Measurements from ENCODE around the gene OLIG3. TPM values are rescaled to one million over a fixed set of nuclear protein-coding genes. Genes with fewer than 3 reads are reported as not detected.

The OLIG3 gene
- total RNA-seq, 5 donors from 2014 or later (not counting 1 experiment from before 2014, with no cell fraction given): not detected

DNA sequence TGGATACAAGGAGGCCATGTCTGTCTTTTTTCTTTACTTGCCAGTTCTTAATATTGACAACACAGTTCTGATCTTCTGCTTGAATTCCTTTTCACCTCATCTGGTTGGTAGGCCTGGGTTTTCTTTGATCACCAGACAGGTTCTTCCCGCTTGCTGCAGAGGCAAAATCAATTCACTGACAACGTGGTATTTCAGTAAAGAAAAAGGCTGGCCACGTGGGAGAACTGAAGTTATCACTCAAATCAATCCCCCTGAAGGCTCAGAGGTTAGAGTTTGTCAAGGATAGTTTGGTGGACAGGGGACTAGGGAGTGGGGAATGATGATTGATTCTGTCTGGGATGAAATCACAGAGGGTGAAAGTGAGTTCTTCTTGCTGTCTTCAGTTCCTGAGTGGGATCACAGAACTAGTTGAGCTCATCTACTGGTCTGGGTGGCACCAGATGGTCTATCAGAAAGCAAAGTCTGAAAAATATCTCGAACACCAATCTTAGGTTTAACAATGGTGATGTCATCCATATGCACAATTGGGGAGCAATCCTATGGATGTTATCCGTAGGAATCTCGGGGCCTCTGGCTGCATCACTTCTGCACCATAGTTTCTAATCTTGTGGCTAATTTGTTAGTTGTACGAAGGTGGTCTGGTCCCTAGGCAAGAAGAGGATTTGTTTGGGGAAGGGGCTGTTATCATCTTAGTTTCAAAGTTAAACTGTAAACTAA is 37.3 kb upstream of the OLIG3 start:
- peaks cover 4 to 5% of the 10 kb centered on the region in 2 experiments for H3K4me1 ChIP-seq (ENCODE audit: control insufficient read depth in 1 of 2, extremely low read depth in 1 of 2, insufficient read depth in 2 of 2, low read length in 2 of 2)
- H3K9me3 ChIP-seq: no peaks in the 10 kb centered on the region
- no peaks in the 10 kb centered on the region for H3K36me3 ChIP-seq (ENCODE audit: control insufficient read depth in 2 of 2, extremely low read depth in 1 of 2, insufficient read depth in 1 of 2, low read length in 1 of 2)
- 69% methylated on average over 3 of the region's 7 CpGs for WGBS (ENCODE audit: insufficient coverage)
- no peak for DNase-seq
- peaks cover 11 to 21% of the 10 kb centered on the region in 2 donors for H3K27me3 Mint-ChIP-seq
- peaks cover 0 to 6% (median 2%) of the 10 kb centered on the region in 3 donors for H3K4me1 Mint-ChIP-seq
- H3K4me3 ChIP-seq (ENCODE audit: control insufficient read depth in 1 of 2, extremely low read depth in 1 of 2, low read length in 1 of 2): no peak overlapping the region
- H3K27me3 ChIP-seq (replicated peaks in 1 of 2; ENCODE audit: control insufficient read depth in 2 of 2, extremely low read depth in 1 of 2, insufficient read depth in 2 of 2, low read length in 1 of 2): no peaks in the 10 kb centered on the region
- peaks cover 0 to 1% (median under 1%) of the 10 kb centered on the region in 3 donors for H3K9me3 Mint-ChIP-seq
- CTCF ChIA-PET: interaction anchor here in 1 of 2 donors (0.7 to 1.1 kb wide), 3 partner anchors 43 to 461 kb away, joined by 3 to 4 read pairs (median 4); no protein-coding TSS in a partner anchor
- no peak overlapping the region for H3K27ac Mint-ChIP-seq
- ATAC-seq (replicated peaks in 1 of 4): no peak
- no peak overlapping the region for H3K4me3 Mint-ChIP-seq
- H3K36me3 Mint-ChIP-seq: peaks cover under 1% of the 10 kb centered on the region
- no peak overlapping the region for H3K27ac ChIP-seq (ENCODE audit: low read length)
- POLR2A ChIA-PET: no interaction called here

DNA sequence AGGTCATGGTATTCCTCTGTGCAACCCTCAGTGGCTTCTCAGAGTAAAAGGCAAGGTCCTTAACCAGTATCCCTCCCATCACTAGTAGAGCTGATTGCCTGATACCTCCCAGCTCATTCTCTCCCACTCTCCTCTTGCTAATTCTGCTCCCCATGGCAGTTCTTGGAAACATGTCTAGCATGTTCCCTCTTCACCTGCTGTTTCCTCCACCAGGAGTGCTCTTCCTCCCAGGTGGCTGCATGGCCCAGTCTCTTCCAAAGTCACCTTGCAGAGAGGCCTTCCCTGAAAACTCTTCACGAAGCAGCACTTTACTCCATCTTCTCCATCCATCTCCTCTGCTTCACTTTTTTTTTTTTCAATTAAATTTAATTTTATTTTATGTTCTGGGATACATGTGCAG is 36.2 kb upstream of the OLIG3 start:
- Histone ChIP-seq H3K27ac (ENCODE audit: low read length) (no peak overlapping the region), H3K36me3 (ENCODE audit: control insufficient read depth in 2 of 2, extremely low read depth in 1 of 2, insufficient read depth in 1 of 2, low read length in 1 of 2) (no peaks in the 10 kb centered on the region), H3K27me3 (replicated peaks in 1 of 2; ENCODE audit: control insufficient read depth in 2 of 2, extremely low read depth in 1 of 2, insufficient read depth in 2 of 2, low read length in 1 of 2) (no peaks in the 10 kb centered on the region), H3K4me1 (ENCODE audit: control insufficient read depth in 1 of 2, extremely low read depth in 1 of 2, insufficient read depth in 2 of 2, low read length in 2 of 2) (no peaks in the 10 kb centered on the region), H3K9me3 (no peaks in the 10 kb centered on the region), H3K4me3 (ENCODE audit: control insufficient read depth in 1 of 2, extremely low read depth in 1 of 2, low read length in 1 of 2) (no peak overlapping the region)
- H3K27ac Mint-ChIP-seq: no peak overlapping the region
- peaks cover 11 to 22% of the 10 kb centered on the region in 2 donors for H3K27me3 Mint-ChIP-seq
- POLR2A ChIA-PET: no interaction called here
- H3K4me3 Mint-ChIP-seq: no peak overlapping the region
- CTCF ChIA-PET: interaction anchor here (0.7 to 1.2 kb wide), 2 partner anchors 40 to 44 kb away, joined by 3 to 4 read pairs; no protein-coding TSS in a partner anchor
- ATAC-seq (replicated peaks in 1 of 4) (no peak), DNase-seq (no peak)
- H3K9me3 Mint-ChIP-seq: peaks cover 4 to 11% (median 4%) of the 10 kb centered on the region in 3 donors
- H3K36me3 Mint-ChIP-seq: peaks cover 3% of the 10 kb centered on the region
- peaks cover 0 to 6% (median 2%) of the 10 kb centered on the region in 3 donors for H3K4me1 Mint-ChIP-seq
- no CpG with 5 or more reads among the region's 1 CpG for WGBS (ENCODE audit: insufficient coverage)

DNA sequence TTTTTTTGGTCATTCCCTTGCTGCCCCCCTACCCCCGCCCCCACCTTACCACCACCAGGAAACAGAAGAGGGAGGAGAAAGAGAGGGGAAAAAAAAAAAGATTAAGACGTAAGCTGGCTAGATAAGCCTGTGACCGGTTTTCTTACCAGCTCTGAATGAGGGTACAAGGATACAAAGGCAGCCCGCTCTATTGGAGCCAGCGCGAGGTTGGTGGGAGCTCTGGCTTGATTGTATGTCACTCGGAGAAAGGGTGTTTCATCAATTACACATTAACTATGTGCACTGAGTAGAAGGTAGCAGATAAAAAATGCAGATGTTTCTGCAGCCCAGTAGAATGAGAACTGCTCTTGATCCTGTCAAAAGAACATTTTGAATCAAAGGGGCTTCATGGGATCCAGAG is 28.6 kb upstream of the OLIG3 start:
- peaks cover 3% of the 10 kb centered on the region for H3K36me3 Mint-ChIP-seq
- DNase-seq: no peak
- CTCF ChIA-PET: no interaction called here
- no peak for ATAC-seq (replicated peaks in 1 of 4)
- H3K4me1 Mint-ChIP-seq: peaks cover 0 to 8% (median 2%) of the 10 kb centered on the region in 3 donors
- H3K27me3 Mint-ChIP-seq: peaks cover 15 to 34% of the 10 kb centered on the region in 2 donors
- Histone ChIP-seq H3K27me3 (replicated peaks in 1 of 2; ENCODE audit: control insufficient read depth in 2 of 2, extremely low read depth in 1 of 2, insufficient read depth in 2 of 2, low read length in 1 of 2) (peaks cover 6 to 12% of the 10 kb centered on the region in 2 experiments), H3K4me3 (ENCODE audit: control insufficient read depth in 1 of 2, extremely low read depth in 1 of 2, low read length in 1 of 2) (no peak overlapping the region), H3K27ac (ENCODE audit: low read length) (no peak overlapping the region), H3K36me3 (ENCODE audit: control insufficient read depth in 2 of 2, extremely low read depth in 1 of 2, insufficient read depth in 1 of 2, low read length in 1 of 2) (no peaks in the 10 kb centered on the region), H3K9me3 (no peaks in the 10 kb centered on the region), H3K4me1 (ENCODE audit: control insufficient read depth in 1 of 2, extremely low read depth in 1 of 2, insufficient read depth in 2 of 2, low read length in 2 of 2) (no peaks in the 10 kb centered on the region)
- POLR2A ChIA-PET: interaction anchor here (0.7 kb wide), 2 partner anchors 139 to 180 kb away, joined by 5 to 7 read pairs; no protein-coding TSS in a partner anchor
- H3K9me3 Mint-ChIP-seq: peaks cover 4 to 15% (median 4%) of the 10 kb centered on the region in 3 donors
- no CpG with 5 or more reads among the region's 7 CpGs for WGBS (ENCODE audit: insufficient coverage)
- no peak overlapping the region for H3K27ac Mint-ChIP-seq
- H3K4me3 Mint-ChIP-seq: no peak overlapping the region

DNA sequence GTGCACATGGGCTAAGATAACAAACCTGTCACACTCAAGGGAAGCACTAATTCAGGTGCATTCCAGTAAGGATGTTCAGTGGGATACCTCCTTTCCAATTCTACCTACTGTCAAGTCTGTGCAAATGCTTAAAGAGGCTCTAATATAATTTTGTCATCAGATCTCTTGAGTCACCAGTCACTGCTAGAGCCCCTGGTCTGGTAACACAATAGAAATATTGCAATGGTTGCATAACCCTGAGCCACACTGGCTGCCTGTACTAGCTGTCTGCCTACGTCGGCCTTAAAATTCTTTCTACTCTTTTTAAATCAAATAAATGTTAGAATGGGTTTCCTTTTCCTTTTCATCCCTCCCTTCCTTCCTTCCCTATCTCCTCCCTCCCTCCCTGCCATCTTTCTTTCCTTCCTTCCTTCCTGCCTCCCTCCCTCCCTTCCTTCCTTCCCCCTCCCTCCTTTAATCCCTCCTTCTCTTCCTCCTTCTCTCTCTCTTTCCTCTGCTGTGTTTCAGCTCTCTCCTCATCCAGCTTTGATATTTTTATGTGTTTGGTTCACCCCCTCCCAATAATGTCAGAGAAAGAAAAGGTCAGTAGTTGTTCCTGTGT is 28.1 kb upstream of the OLIG3 start:
- H3K27me3 Mint-ChIP-seq: peaks cover 21 to 39% of the 10 kb centered on the region in 2 donors
- Histone ChIP-seq H3K27me3 (replicated peaks in 1 of 2; ENCODE audit: control insufficient read depth in 2 of 2, extremely low read depth in 1 of 2, insufficient read depth in 2 of 2, low read length in 1 of 2) (peaks cover 6 to 15% of the 10 kb centered on the region in 2 experiments), H3K36me3 (ENCODE audit: control insufficient read depth in 2 of 2, extremely low read depth in 1 of 2, insufficient read depth in 1 of 2, low read length in 1 of 2) (no peaks in the 10 kb centered on the region), H3K27ac (ENCODE audit: low read length) (no peak overlapping the region), H3K4me3 (ENCODE audit: control insufficient read depth in 1 of 2, extremely low read depth in 1 of 2, low read length in 1 of 2) (no peak overlapping the region), H3K9me3 (no peaks in the 10 kb centered on the region), H3K4me1 (ENCODE audit: control insufficient read depth in 1 of 2, extremely low read depth in 1 of 2, insufficient read depth in 2 of 2, low read length in 2 of 2) (no peaks in the 10 kb centered on the region)
- H3K4me1 Mint-ChIP-seq: peaks cover 2 to 8% (median 2%) of the 10 kb centered on the region in 3 donors
- H3K27ac Mint-ChIP-seq: no peak overlapping the region
- CTCF ChIA-PET: interaction anchor here in 1 of 2 donors (1.0 kb wide), 1 partner anchor 64 kb away, joined by 4 read pairs; no protein-coding TSS in a partner anchor
- H3K9me3 Mint-ChIP-seq: peaks cover 4 to 15% (median 4%) of the 10 kb centered on the region in 3 donors
- DNase-seq (no peak), ATAC-seq (replicated peaks in 1 of 4) (no peak)
- H3K4me3 Mint-ChIP-seq: no peak overlapping the region
- POLR2A ChIA-PET: interaction anchor here (0.7 kb wide), 2 partner anchors 139 to 180 kb away, joined by 5 to 7 read pairs; no protein-coding TSS in a partner anchor
- H3K36me3 Mint-ChIP-seq: peaks cover 6% of the 10 kb centered on the region
- WGBS (ENCODE audit: insufficient coverage): no CpG with 5 or more reads among the region's 2 CpGs

DNA sequence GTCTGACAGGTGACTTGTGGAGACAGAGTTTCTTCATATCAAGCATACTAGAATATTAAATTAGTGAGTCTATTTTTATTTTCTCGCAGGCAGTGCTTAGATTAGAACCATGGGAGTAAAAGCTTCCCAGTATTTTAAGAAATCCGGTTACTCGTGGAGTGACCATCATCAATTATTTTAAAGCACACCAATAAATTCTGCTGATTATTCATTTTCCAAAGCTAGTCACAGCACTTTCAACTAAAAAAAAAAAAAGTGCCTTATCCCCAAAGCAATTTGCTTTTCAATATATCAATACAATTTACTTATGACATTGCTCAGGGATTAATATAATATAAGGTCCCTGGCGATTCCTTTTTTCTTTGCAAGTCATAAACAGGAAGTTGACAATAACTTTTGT is 26.3 kb upstream of the OLIG3 start:
- DNase-seq (no peak), ATAC-seq (replicated peaks in 1 of 4) (no peak)
- 47% methylated on average over 3 of the region's 4 CpGs for WGBS (ENCODE audit: insufficient coverage)
- Histone ChIP-seq H3K36me3 (ENCODE audit: control insufficient read depth in 2 of 2, extremely low read depth in 1 of 2, insufficient read depth in 1 of 2, low read length in 1 of 2) (no peaks in the 10 kb centered on the region), H3K4me1 (ENCODE audit: control insufficient read depth in 1 of 2, extremely low read depth in 1 of 2, insufficient read depth in 2 of 2, low read length in 2 of 2) (no peaks in the 10 kb centered on the region), H3K4me3 (ENCODE audit: control insufficient read depth in 1 of 2, extremely low read depth in 1 of 2, low read length in 1 of 2) (no peak overlapping the region), H3K9me3 (no peaks in the 10 kb centered on the region), H3K27ac (ENCODE audit: low read length) (no peak overlapping the region), H3K27me3 (replicated peaks in 1 of 2; ENCODE audit: control insufficient read depth in 2 of 2, extremely low read depth in 1 of 2, insufficient read depth in 2 of 2, low read length in 1 of 2) (peaks cover 8 to 24% of the 10 kb centered on the region in 2 experiments)
- peaks cover 0 to 5% (median 0%) of the 10 kb centered on the region in 3 donors for H3K9me3 Mint-ChIP-seq
- H3K36me3 Mint-ChIP-seq: peaks cover 5% of the 10 kb centered on the region
- CTCF ChIA-PET: interaction anchor here in 1 of 2 donors (0.7 kb wide), 1 partner anchor 1610 kb away, joined by 4 read pairs; no protein-coding TSS in a partner anchor
- H3K27me3 Mint-ChIP-seq: peaks cover 38 to 56% of the 10 kb centered on the region in 2 donors
- H3K27ac Mint-ChIP-seq: no peak overlapping the region
- peaks cover 2 to 8% (median 4%) of the 10 kb centered on the region in 3 donors for H3K4me1 Mint-ChIP-seq
- no peak overlapping the region for H3K4me3 Mint-ChIP-seq
- POLR2A ChIA-PET: interaction anchor here in 1 of 2 donors (0.7 kb wide), 1 partner anchor 443 kb away, joined by 4 read pairs; no protein-coding TSS in a partner anchor

DNA sequence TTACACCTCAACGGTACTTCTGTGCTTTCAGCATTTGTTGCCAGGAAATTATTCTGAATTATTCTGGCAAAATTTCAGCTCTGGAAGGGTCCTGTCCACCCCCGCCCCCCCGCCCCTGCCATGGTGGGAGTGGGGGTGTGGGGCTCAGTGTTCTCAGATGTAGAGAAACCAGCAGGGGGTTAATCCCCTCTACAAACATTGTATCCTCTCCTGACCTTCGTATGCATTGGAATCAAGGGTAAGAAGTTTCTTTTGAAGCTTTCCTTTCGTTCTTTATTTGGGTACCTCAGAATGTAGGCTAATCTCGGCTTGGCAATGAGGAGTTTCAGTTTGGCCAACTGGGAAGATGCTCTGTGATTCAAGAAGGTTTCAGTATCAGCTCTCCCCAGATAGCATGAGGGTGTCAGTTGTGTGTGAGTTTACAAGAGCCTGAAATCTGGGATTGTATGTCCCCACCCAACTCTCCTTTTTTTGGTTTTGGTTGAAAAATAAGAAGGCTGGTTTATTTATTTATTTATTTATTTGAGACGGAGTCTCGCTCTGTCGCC is 25.5 kb upstream of the OLIG3 start:
- H3K9me3 ChIP-seq: peaks cover 2% of the 10 kb centered on the region
- no peak overlapping the region for H3K4me3 Mint-ChIP-seq
- 100% methylated on average over 3 of the region's 9 CpGs for WGBS (ENCODE audit: insufficient coverage)
- DNase-seq (no peak), ATAC-seq (replicated peaks in 1 of 4) (no peak)
- no peak overlapping the region for H3K27ac Mint-ChIP-seq
- peaks cover 12 to 31% of the 10 kb centered on the region in 2 experiments for H3K27me3 ChIP-seq (replicated peaks in 1 of 2; ENCODE audit: control insufficient read depth in 2 of 2, extremely low read depth in 1 of 2, insufficient read depth in 2 of 2, low read length in 1 of 2)
- H3K9me3 Mint-ChIP-seq: no peaks in the 10 kb centered on the region
- peaks cover 5% of the 10 kb centered on the region for H3K36me3 Mint-ChIP-seq
- H3K4me3 ChIP-seq (ENCODE audit: control insufficient read depth in 1 of 2, extremely low read depth in 1 of 2, low read length in 1 of 2): no peak overlapping the region
- ChIA-PET CTCF (no interaction called here), POLR2A (no interaction called here)
- H3K4me1 ChIP-seq (ENCODE audit: control insufficient read depth in 1 of 2, extremely low read depth in 1 of 2, insufficient read depth in 2 of 2, low read length in 2 of 2): no peaks in the 10 kb centered on the region
- H3K27ac ChIP-seq (ENCODE audit: low read length): no peak overlapping the region
- no peaks in the 10 kb centered on the region for H3K36me3 ChIP-seq (ENCODE audit: control insufficient read depth in 2 of 2, extremely low read depth in 1 of 2, insufficient read depth in 1 of 2, low read length in 1 of 2)
- peaks cover 2 to 8% (median 4%) of the 10 kb centered on the region in 3 donors for H3K4me1 Mint-ChIP-seq
- peaks cover 47 to 59% of the 10 kb centered on the region in 2 donors for H3K27me3 Mint-ChIP-seq

All from T-cell (primary cell).